ENCODE data around the gene USP43.

Gene USP43

DNA sequence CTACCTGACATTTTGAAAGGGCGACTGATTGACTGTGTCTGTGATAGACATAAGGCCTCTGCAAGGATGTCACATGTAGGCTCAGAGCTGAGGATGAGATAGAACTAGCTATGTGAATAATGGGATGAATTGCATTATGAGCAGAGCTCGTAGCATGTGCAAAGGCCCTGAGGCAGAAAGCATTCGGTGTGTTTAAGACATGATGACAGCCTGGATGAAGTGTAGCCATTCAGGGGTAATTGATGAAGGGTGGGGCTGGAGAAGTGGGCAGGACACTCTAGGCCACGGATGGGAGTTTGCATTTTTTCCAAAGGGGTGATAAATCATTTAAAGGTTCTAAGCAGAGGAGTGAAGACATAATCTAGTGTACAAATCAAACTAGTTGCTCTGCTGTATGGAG, 62.6 kb downstream of the USP43 start:
- DNase-seq, result no peak

DNA sequence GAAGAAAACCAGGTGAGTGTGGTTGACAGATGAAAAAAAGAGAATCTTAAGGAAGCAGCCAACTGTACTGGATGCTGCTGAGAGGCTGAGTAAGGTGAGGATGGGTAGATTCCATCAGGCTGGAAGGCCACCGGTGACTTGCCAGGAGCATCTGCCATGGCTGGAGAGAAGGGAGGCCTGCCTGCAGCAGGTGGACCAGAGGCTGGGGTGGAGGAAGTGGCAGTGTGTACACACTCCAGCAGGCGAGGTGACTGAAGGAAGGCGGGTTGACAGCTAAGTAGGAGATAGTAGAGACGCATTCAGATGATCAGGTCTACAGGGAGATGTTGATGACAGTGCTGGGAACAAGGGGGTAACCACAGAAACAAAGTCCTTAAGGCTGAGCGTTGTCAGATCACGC, 69.5 kb downstream of the USP43 start:
- no peak for DNase-seq

DNA sequence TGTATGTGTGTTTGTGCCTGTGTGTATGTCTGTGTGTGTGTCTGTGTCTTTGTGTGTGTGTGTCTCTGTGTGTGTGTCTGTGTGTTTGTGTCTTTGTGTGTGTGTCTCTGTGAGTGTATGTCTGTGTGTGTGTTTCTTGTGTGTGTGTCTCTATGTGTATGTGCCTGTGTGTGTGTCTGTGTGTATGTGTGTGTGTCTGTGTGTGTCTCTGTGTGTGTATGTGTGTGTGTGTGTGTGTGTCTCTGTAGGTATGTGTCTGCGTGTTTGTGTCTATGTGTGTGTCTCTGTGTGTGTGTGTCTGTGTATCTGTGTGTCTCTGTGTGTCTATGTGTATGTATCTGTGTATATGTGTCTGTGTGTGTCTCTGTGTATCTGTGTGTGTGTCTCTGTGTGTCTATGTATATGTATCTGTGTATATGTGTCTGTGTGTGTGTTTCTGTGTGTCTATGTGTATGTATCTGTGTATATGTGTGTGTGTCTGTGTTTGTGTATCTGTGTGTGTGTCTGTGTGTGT, 70.2 kb downstream of the USP43 start:
- DNase-seq, result no peak

DNA sequence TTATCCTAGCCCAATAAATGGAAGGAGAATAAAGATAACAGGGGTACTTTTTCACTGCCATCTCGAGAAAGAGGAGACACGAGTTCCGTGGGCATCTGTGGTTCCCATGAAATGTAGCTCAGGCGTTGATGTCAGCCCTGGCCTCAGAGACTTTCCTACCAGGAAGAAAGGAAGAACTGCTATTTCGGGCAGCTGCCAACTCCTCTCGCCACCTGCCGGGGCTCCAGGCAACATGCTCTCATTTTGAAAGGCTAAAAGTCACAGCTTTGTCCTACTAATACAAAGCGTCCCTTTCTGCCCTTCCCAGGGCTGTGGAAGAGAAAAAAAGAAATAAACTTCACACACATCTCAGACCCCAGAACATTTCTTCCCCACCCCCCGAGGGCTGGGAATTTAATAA, 80.3 kb downstream of the USP43 start:
- peak; percentile 43 for DNase-seq

DNA sequence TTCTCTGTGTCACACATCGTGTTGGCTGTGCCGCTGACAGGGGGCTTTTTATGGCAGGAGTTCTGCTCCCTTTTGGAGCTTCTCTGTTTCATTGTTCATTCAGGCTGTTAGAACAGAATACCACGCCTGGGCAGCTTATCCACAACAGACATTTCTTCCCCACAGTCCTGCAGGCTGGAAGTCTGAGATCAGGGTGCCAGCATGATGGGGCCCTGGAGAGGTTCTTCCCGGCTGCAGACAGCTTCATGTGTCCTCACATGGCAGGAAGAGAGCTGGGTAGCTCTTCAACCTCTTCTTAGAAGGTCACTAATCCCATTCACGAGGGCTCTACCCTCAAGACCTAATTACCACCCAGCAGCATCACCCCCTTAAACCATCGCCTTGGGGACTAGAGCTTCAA, 81.0 kb downstream of the USP43 start:
- no peak for DNase-seq

DNA sequence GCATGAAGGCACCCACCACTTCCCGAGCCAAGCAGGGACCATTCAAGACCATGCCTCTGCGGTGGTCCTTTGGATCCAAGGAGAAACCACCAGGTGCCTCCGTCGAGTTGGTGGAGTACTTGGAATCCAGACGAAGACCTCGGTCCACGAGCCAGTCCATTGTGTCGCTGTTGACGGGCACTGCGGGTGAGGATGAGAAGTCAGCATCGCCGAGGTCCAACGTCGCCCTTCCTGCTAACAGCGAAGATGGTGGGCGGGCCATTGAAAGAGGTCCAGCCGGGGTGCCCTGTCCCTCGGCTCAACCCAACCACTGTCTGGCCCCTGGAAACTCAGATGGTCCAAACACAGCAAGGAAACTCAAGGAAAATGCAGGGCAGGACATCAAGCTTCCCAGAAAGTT, 82.7 kb downstream of the USP43 start:
- no peak for DNase-seq

DNA sequence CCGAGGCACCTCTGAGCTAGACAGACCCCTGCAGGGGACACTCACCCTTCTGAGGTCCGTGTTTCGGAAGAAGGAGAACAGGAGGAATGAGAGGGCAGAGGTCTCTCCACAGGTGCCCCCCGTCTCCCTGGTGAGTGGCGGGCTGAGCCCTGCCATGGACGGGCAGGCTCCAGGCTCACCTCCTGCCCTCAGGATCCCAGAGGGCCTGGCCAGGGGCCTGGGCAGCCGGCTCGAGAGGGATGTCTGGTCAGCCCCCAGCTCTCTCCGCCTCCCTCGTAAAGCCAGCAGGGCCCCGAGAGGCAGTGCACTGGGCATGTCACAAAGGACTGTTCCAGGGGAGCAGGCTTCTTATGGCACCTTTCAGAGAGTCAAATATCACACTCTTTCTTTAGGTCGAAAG, 83.2 kb downstream of the USP43 start:
- DNase-seq, result no peak

DNA sequence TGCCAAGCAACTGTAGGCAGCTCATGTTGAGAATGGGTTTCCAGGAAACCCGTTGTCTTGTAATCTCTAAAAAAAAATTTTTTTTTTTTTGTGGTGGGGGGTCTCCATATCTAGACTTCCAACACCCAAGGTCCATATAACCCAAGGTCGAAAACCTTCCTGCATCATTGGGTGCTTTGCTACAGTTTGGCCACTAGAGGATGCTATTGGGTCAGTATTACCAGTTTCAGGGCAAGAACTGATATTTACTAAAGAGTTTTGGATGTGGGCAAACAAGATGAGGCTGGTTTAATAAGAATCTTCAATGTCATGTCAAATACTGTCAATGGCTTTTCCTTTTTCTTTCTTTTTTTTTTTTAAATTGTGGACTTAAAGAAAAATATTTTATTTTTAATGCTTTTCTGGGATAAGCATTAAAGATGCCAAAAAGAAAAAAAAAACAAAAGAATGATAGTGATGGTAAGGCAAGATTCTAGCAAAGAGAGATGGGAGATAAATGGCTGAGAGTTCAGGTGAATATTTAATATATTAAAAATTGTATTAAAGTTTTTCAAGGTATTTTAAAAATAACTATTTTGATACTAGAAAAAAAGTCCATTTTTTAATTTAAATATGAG, 83.8 kb downstream of the USP43 start:
- DNase-seq, result no peak

DNA sequence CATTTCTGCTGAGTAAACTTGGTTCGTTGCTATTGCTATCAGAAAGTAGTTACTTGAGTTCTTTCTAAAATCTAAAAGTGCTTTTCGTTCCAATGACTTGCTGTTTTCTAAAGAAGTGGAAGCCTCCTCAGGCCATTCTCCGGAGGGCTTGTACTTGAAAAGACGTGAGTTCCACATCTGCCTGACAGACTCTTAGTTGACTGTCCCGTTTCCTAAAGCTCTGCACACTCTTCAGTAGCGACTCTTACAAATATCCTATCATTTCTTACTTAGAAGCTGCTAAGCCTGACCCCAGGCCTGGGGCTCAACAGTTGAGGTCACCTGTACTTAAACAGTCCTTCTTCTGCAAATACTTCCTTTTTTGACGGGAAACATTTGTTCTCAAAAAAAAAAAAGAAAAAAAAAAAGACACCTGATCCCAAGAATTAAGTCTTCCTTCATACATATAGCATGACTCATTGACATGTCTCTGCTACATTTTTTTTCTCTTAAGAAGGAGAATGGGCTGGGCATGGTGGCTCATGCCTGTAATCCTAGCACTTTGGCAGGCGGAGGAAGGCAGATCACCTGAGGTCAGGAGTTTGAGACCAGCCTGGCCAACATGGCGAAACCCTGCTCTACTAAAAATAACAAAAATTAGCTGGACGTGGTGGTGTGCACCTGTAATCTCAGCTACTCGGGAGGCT, 84.6 kb downstream of the USP43 start:
- DNase-seq, result no peak

DNA sequence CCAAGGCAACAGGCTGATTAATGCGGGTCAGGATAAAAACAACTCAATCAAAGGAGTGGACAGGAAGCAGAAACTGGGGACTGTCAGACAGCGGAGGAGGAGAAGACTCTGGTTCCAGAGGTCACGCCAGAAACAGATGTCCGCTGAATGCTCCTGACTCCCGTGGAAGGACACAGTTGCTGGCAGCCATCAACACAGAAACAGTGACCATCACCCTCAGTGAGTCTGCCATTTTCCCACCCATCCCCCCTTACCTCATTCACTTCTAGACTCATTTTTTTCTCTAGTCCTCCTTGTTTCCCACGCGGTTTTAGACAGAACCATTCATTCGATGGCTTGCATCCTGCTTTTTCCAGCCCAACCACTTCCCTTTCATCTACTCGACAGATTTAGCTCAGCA, 105.2 kb downstream of the USP43 start:
- no peak for DNase-seq

DNA sequence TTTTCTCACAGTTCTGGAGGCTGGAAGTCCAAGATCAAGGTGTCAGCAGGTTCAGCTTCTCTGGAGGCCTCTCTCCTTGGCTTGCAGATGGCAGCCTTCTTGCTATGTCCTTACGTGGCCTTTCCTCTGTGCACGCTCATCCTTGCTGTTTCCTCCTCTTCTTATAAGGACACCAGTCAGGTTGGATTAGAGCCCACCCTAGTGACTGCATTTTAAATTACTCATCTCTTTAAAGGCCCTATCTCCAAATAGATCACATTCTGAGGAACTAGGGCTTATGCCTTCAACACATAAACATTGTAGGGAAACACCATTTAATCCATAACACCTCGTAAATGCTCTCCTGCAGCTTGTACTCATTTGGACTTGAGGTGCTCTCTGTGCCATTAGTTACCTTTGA, 109.8 kb downstream of the USP43 start:
- no peak for DNase-seq

DNA sequence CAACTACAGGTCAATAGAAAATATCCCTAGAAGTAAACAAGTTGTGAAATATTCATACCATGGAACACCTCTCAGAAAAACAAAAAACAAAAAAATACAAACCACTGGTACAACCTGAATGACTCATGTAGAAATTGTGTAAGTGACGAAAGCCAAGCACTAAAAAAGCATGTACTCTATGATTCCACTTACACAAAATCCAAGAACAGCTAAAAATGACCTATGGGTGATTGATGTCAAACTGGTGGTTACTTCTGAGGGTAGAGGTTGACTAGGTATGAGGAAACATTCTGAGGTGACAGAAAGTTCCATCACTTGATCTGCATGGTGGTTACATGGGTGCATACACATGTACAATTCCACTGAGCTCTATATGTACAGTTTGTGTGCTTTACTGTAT, 114.9 kb downstream of the USP43 start:
- DNase-seq, result no peak

DNA sequence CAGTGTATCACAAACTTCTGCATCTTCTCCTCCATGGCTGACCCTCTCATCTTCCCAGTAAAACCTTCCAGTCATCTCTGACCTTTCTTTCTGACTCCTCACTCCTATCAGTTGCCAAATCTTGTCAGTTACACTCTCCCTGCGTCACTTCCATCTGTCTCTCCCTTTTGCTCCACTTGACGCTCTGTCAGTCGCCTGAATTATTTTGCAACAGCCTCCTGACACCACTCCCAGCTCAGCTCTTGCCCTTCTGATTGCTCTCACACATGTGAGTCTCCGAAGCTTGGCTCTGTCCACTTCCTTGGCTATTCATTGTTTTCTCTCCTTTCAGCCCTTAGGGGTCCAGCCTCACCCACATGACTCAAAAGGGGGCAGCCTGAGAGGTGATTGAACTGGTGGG, 118.3 kb downstream of the USP43 start:
- DNase-seq, result no peak

DNA sequence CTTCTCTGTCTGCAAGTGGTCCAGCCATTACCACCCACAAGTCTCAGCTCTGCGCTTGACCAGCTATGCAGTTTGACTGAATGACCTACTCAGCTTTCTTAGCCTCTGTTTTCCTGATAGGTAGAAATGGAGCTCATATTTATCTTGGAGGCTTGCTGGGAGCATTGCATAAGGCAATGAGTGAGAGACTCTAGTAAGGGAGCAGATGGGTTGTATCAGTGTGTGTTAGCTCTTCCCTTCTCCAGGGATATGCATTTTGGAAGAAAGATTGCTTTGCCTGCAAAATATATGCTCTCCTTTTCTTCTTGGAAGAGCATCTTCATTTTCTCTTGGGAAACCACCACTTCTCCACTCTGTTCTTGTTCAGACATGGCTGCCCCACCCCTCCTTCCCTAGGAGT, 120.0 kb downstream of the USP43 start:
- DNase-seq, result no peak

DNA sequence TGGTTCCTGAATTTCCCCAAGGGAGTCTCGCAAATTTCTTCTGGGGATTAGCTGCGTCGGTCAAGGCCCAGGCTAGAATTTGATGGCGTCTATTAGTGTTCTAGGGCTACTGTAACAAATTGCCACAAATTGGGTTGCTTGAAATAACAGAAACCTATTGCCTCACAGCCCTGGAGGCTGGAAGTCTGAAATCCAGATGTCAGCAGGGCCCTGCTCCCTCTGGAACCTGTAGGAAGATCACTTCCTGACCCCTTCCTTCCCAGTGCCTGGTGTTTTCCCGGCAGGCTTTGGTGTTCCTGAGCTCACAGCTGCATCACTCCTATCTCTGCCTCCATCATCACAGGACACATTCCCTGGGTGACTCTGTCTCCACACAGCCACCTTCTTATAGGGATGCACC, 121.7 kb downstream of the USP43 start:
- DNase-seq, result no peak

DNA sequence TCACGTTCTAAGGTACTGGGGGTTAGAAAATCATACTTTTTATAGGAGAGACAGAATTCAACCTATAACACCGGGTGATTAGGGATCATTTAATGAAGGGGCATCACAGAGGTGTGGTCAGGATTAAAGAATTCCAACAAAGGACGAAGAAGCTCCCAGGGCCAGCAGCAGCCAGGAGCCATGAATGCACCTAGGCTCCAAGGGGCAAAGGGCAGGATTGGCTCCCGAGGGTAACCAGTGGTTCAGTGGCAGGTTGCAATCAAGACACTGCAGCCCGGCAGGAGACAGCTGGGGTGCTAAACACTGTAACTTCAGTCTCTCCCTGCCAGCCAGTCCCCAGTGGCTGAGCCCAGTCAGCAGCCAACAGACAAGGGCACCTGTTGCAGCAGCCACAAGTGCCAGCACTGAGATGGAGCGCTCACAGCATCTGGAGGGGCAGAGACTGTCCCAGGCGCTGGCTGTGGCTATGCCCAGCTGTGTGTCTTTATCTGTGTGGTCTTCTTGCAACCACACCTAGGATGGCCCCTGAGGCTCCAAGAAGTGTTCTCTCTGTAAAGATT, 122.2 kb downstream of the USP43 start:
- DNase-seq, result no peak

DNA sequence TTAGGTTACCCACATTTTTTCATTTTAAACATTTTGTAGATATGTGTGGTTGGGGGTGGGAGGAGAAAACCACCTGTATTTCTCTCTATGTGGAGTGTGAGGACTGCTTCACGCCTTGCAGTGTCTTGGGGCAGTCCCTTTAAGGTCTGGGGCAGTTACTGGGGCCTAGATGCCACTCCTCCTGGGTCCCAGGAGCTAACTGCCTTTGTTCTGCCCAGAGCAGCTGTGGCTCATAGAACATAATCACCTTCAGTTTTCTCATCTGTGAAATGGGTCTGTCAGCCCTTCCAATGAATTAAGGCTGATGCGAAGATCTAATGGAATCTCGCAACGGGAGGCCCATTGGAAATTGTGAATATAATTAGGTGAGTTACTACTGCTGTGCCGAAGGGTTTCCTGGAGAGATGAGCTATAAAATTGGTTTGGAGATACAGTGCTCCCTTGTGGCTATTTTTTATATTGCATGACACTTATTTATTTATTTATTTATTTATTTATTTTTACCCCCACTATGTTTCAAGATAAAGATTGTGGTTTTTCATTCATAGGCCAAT, 123.1 kb downstream of the USP43 start:
- no peak for DNase-seq

DNA sequence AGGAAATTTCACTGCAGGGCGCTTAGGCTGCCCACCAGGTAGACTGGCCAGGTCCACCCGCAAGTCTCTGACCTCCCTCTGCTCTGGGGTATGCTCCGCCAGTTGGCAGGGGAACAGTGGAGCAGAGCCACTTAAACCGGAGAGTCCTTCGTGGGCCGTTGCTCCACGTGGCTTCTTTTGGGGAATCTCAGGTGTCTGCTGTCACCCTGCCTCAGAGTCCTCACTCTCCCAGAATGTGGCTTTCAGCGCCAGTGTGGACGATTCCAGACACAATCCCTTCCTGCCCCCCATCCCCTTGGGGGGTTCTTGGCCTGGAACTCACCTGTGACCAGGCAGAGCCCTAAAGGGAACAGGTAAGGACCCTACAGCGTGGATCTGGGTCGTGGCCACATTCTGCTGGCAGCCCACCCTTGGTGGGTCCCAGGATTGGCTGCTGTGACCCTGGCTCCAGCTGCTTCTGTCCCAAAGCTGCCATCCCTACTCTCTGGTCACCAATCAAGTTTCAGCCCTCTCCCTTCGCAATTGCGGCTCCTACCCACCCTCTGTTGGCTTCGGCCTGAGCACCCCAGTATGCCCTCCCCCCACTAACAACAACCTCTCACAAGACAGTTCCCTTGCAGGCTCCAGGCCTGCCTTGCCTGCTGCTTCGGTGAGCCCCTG, 123.8 kb downstream of the USP43 start:
- DNase-seq, result no peak

DNA sequence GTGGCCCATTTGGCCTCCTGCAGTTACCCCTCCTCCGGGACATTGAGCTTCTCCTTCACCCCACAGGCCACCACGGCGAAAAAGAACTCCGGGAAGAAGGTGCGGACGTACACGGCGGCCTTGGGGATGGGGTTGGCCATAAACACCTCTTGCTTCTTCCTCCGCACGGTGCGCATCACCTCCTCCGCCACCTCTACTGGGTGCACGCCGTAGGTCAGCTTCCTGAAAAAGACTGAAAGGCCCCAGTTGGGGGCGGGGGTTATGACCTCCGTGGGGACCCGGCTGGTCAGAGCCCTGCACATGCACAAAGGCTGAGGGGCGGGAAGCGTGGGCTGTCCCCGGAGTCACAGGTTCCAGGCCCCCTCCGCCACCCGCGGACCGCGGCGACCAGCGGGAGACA, 126.1 kb downstream of the USP43 start:
- no peak for DNase-seq

DNA sequence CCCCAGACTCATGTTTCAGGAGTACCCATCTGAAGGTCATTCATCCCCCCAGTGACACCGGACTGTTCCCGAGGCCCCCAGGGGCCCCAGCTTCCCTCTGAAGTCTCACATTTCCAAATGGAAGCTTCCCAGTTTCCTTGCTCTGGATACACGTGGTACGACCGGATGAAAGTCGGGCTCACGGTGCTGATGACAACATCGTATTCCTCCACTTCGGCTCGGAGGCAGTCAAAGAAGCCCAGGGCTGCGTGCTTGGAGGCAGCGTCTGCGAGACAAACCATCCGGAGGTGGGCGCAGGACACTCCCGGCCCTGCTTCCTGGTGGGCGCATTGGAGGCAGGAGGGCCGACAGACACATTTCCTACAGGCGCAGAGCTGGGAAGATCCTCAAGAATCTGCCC, 127.3 kb downstream of the USP43 start:
- DNase-seq, result no peak

DNA sequence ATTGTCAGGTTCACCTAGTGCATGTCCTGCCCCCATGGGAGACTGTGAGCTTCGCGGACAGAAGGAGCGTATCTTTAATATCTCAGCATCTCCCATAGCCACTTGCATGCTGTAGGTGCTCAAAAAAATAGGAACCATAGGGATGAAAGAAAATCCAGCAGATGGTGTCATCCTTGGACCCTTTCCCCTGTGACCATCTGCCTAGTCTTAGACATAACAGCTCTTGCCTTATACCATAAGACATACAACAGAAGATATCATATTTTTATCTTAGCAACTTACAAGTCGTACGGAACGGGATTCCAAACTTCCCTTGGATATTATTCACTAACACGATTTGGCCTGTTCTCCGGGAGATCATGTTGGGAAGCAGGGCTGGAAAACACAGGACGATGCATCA, 131.6 kb downstream of the USP43 start:
- no peak for DNase-seq
